Esophagus squamous epithelium (tissue), 5 donors: ENCODE data around the gene NCKAP5. TPM values are rescaled to one million over a fixed set of nuclear protein-coding genes. Genes with fewer than 3 reads are reported as not detected.

Experiments used
- DNase-seq: peaks from one replicate; lab custom pipeline; 2025; lab: John Stamatoyannopoulos, UW
- H3K27ac ChIP-seq, 4 donors: fragments of 200-600 bp; sonication (generic); one replicate each; pipeline ENCODE4 v1.5.1; 2016 to 2019; ENCODE audit warnings: mild to moderate bottlenecking in 1 of 4
- H3K27me3 ChIP-seq, 4 donors: fragments of 200-600 bp; sonication (generic); 1 replicate in 3 of 4; 2 replicates in 1 of 4; pipeline versions ENCODE4 v1.5.1 to v1.6.0; 2017 to 2021; ENCODE audit warnings: antibody characterized with exemption in 1 of 4
- H3K36me3 ChIP-seq, 3 donors: fragments of 200-600 bp; sonication (generic); one replicate each; pipeline ENCODE4 v1.5.1; 2016 to 2019
- H3K4me1 ChIP-seq, 3 donors: fragments of 200-600 bp; sonication (generic); one replicate each; pipeline ENCODE4 v1.5.1; 2017 to 2019
- H3K4me3 ChIP-seq, 4 donors: fragments of 200-600 bp; sonication (generic); 1 replicate in 3 of 4; 2 replicates in 1 of 4; pipeline ENCODE4 v1.5.1; 2016 to 2019; ENCODE audit warnings: mild to moderate bottlenecking in 2 of 4, moderate library complexity in 1 of 4
- H3K9me3 ChIP-seq, 3 donors: fragments of 200-600 bp; sonication (generic); one replicate each; pipeline ENCODE4 v1.5.1; 2016 to 2019
- POLR2A ChIP-seq, 4 donors: fragments of 450-650 bp; IDR thresholded peaks; one replicate each; pipeline ENCODE4 v1.6.1; 2017; ENCODE audit warnings: antibody characterized with exemption in 4 of 4, mild to moderate bottlenecking in 4 of 4, moderate library complexity in 3 of 4
- WGBS, 2 donors: methylation state at CpG; one replicate each; pipeline ENCODE4 v1.1.5; 2018; 5-methylcytosine and 5-hydroxymethylcytosine counted together
- intact Hi-C: fragments of 100-400 bp; cut with DNase I; formaldehyde crosslinking; loops from one replicate; pipeline ENCODE4 v1.15.0; 2022
- total RNA-seq, 4 donors: library from RNA; depleted of rRNA; stranded (reverse); fragments of >200 nt; gene quantifications; one replicate each; pipeline ENCODE4 v1.1.0, GENCODE V29; 2016
- TF ChIP-seq, protein P1 (sequence below), 6 experiments: fragments of 450-650 bp in 4 of 6; fragments of 200-600 bp in 2 of 6; sonication (generic) in 2 of 6; IDR thresholded peaks; one replicate each; pipeline ENCODE4 v1.5.1; 2016 to 2019; ENCODE audit warnings: antibody characterized with exemption in 6 of 6, mild to moderate bottlenecking in 4 of 6, moderate library complexity in 4 of 6
- donor health status: DM: yes; HTN: yes; CAD: no.

Gene NCKAP5
- total RNA-seq, 4 donors from 2014 or later: 4.5 to 6.9 (median 5.3) TPM

- TF ChIP-seq POLR2A (IDR thresholded peaks at IDR 0.05): no peak
- TF ChIP-seq, protein P1, sequence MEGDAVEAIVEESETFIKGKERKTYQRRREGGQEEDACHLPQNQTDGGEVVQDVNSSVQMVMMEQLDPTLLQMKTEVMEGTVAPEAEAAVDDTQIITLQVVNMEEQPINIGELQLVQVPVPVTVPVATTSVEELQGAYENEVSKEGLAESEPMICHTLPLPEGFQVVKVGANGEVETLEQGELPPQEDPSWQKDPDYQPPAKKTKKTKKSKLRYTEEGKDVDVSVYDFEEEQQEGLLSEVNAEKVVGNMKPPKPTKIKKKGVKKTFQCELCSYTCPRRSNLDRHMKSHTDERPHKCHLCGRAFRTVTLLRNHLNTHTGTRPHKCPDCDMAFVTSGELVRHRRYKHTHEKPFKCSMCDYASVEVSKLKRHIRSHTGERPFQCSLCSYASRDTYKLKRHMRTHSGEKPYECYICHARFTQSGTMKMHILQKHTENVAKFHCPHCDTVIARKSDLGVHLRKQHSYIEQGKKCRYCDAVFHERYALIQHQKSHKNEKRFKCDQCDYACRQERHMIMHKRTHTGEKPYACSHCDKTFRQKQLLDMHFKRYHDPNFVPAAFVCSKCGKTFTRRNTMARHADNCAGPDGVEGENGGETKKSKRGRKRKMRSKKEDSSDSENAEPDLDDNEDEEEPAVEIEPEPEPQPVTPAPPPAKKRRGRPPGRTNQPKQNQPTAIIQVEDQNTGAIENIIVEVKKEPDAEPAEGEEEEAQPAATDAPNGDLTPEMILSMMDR (IDR thresholded peaks at IDR 0.05): no peak
- 80 to 86% methylated on average over 4 of the region's 4 CpGs for WGBS, 2 donors
- intact Hi-C loops: no loop called here
These were observed 391.1 kb downstream of the NCKAP5 start for GRCh38 chr2:133177196-133177595.

GRCh38 chr2:133175926-133176325 is 392.3 kb downstream of the NCKAP5 start:
- no peaks in the 10 kb centered on the region for H3K4me1 ChIP-seq
- WGBS, 2 donors: 90 to 92% methylated on average over 3 of the region's 3 CpGs

More at GRCh38 chr2:133177196-133177595, 391.1 kb downstream of the NCKAP5 start:
- H3K27ac ChIP-seq: no peak overlapping the region
- no peaks in the 10 kb centered on the region for H3K36me3 ChIP-seq
- H3K9me3 ChIP-seq: no peaks in the 10 kb centered on the region
- no peak for DNase-seq
- H3K27me3 ChIP-seq: no peaks in the 10 kb centered on the region
- no peak overlapping the region for H3K4me3 ChIP-seq
- H3K4me1 ChIP-seq: no peaks in the 10 kb centered on the region

DNA sequence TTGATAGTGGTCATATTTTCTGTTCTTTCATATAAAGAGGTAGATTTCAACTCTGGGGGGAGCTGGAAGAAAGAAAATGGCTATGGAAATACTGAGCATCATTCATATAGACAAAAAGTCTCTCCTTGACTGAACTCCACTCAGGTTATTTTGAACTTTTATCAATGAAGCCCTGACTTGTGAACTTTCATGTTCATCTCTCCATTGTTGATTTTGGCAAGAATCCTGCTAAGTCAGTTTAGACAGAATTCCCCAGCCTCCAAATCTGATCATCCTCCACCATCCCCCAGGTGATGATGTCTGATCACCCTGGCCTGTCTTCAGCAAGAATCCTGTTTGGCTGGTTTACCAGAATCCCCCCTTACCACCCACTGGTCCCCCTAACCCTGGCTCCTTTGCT is 395.0 kb downstream of the NCKAP5 start:
- intact Hi-C loops: loop anchor here (5.0 kb wide), 1 partner anchor 621 kb away; no protein-coding TSS in a partner anchor

More at GRCh38 chr2:133175926-133176325, 392.3 kb downstream of the NCKAP5 start:
- H3K9me3 ChIP-seq: no peaks in the 10 kb centered on the region
- TF ChIP-seq, protein P1 (IDR thresholded peaks at IDR 0.05): no peak
- no peak for TF ChIP-seq POLR2A (IDR thresholded peaks at IDR 0.05)
- DNase-seq: no peak
- intact Hi-C loops: no loop called here
- H3K27ac ChIP-seq: no peak overlapping the region
- no peaks in the 10 kb centered on the region for H3K27me3 ChIP-seq
- no peak overlapping the region for H3K4me3 ChIP-seq
- H3K36me3 ChIP-seq: no peaks in the 10 kb centered on the region

GRCh38 chr2:133171393-133172004 is 396.8 kb downstream of the NCKAP5 start:
- no peaks in the 10 kb centered on the region for H3K27me3 ChIP-seq
- 18 to 19% methylated on average over 3 of the region's 3 CpGs for WGBS, 2 donors
- H3K4me3 ChIP-seq: no peak overlapping the region
- no peak for DNase-seq
- no peaks in the 10 kb centered on the region for H3K9me3 ChIP-seq
- H3K27ac ChIP-seq: no peak overlapping the region
- intact Hi-C loops: loop anchor here (5.0 kb wide), 1 partner anchor 619 kb away; no protein-coding TSS in a partner anchor
- no peak for TF ChIP-seq POLR2A (IDR thresholded peaks at IDR 0.05)
- TF ChIP-seq, protein P1 (IDR thresholded peaks at IDR 0.05): peak in 5 of 6 experiments; percentile 45 to 76 (median 46)
- H3K36me3 ChIP-seq: no peaks in the 10 kb centered on the region
- H3K4me1 ChIP-seq: no peaks in the 10 kb centered on the region

More for the DNA sequence above, 395.0 kb downstream of the NCKAP5 start:
- DNase-seq: no peak
- Histone ChIP-seq H3K4me1 (no peaks in the 10 kb centered on the region), H3K4me3 (no peak overlapping the region), H3K27me3 (no peaks in the 10 kb centered on the region), H3K27ac (no peak overlapping the region), H3K36me3 (no peaks in the 10 kb centered on the region), H3K9me3 (no peaks in the 10 kb centered on the region)
- TF ChIP-seq, protein P1 (IDR thresholded peaks at IDR 0.05): no peak
- TF ChIP-seq POLR2A (IDR thresholded peaks at IDR 0.05): no peak

DNA sequence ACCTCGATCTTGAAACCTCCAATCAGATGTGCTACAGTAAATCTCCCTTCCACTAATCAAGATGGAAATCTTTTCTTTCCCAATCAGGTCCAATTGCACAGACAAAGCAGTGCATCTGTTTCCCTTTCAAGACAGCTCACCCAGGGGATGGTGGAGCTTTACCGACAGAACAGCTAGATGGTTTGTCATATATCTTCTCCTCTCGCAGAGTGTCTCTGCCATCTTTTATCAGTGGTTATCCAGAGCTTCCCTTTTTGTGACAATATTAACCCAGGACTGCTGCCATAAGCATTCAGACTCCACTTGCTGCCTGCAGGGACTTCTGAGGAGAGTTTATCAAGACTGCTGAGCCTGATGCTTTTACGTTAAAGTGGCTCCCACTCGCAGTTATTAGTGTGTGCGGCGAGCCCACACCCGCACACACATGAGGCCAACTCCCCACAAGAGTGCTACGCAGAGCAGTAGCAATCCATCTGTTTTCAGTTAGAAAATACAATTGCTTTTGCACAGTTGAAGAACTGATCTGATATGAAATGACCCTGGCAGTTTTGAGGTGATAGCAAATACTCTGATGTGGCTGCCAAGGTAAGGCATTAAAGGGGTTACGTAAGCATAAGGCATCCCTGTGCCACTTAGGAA is 398.9 kb downstream of the NCKAP5 start:
- intact Hi-C loops: no loop called here
- no peaks in the 10 kb centered on the region for H3K27me3 ChIP-seq
- no peak for DNase-seq
- TF ChIP-seq, protein P1 (IDR thresholded peaks at IDR 0.05): no peak
- no peak for TF ChIP-seq POLR2A (IDR thresholded peaks at IDR 0.05)
- H3K36me3 ChIP-seq: no peaks in the 10 kb centered on the region
- no peaks in the 10 kb centered on the region for H3K4me1 ChIP-seq
- H3K9me3 ChIP-seq: no peaks in the 10 kb centered on the region
- 77 to 79% methylated on average over 8 to 10 of the region's 10 CpGs for WGBS, 2 donors
- no peak overlapping the region for H3K27ac ChIP-seq
- no peak overlapping the region for H3K4me3 ChIP-seq
